ENCODE data around the gene HNRNPM. TPM values are rescaled to one million over a fixed set of nuclear protein-coding genes. Genes with fewer than 3 reads are reported as not detected.
A peak's percentile ranks its signal among the peaks of the same experiment; 100 is the strongest.
"Not testable (repeated sequence)": the region's sequence is repeated elsewhere in the genome, so short reads cannot be mapped to it uniquely, and the experiment has no call there.

Gene HNRNPM
- total RNA-seq, 1 donor from 2014 or later = 43.6 TPM

- not testable (repeated sequence) for DNase-seq (ENCODE audit: low read depth)
These were observed 19.4 kb upstream of the HNRNPM start for GRCh38 chr19:8425331-8425730.

- DNase-seq (ENCODE audit: low read depth) = no peak
These were observed 18.5 kb upstream of the HNRNPM start for GRCh38 chr19:8426283-8426682.

- DNase-seq (ENCODE audit: low read depth) = no peak
These were observed 15.7 kb upstream of the HNRNPM start for GRCh38 chr19:8429044-8429443.

- no peak for DNase-seq (ENCODE audit: low read depth)
These were observed 14.9 kb upstream of the HNRNPM start for GRCh38 chr19:8429826-8430225.

- DNase-seq (ENCODE audit: low read depth) = no peak
These were observed 14.1 kb upstream of the HNRNPM start for GRCh38 chr19:8430650-8431049.

GRCh38 chr19:8438236-8438635, 6.5 kb upstream of the HNRNPM start:
- DNase-seq (ENCODE audit: low read depth) = no peak

- DNase-seq (ENCODE audit: low read depth) = no peak
These were observed 2.8 kb upstream of the HNRNPM start for GRCh38 chr19:8441725-8442544.

GRCh38 chr19:8444140-8444676, 567 bp upstream of the HNRNPM start:
- not testable (repeated sequence) for DNase-seq (ENCODE audit: low read depth)

- DNase-seq (ENCODE audit: low read depth) = peak; percentile 28
These were observed 770 bp downstream of the HNRNPM start for GRCh38 chr19:8445488-8446001.

- no peak for DNase-seq (ENCODE audit: low read depth)
These were observed 1.4 kb downstream of the HNRNPM start for GRCh38 chr19:8446061-8446709.

- DNase-seq (ENCODE audit: low read depth) = no peak
These were observed 5.1 kb downstream of the HNRNPM start for GRCh38 chr19:8449830-8450229.

- no peak for DNase-seq (ENCODE audit: low read depth)
These were observed 6.6 kb downstream of the HNRNPM start for GRCh38 chr19:8451377-8451776.

GRCh38 chr19:8451885-8452284, 7.1 kb downstream of the HNRNPM start:
- DNase-seq (ENCODE audit: low read depth) = peak; percentile 69

GRCh38 chr19:8452446-8453123, 7.8 kb downstream of the HNRNPM start:
- no peak for DNase-seq (ENCODE audit: low read depth)

- no peak for DNase-seq (ENCODE audit: low read depth)
These were observed 8.8 kb downstream of the HNRNPM start for GRCh38 chr19:8453616-8454015.

- no peak for DNase-seq (ENCODE audit: low read depth)
These were observed 9.4 kb downstream of the HNRNPM start for GRCh38 chr19:8454218-8454617.

- no peak for DNase-seq (ENCODE audit: low read depth)
These were observed 10.2 kb downstream of the HNRNPM start for GRCh38 chr19:8455018-8455417.

- DNase-seq (ENCODE audit: low read depth) = no peak
These were observed 11.3 kb downstream of the HNRNPM start for GRCh38 chr19:8456064-8456463.

- no peak for DNase-seq (ENCODE audit: low read depth)
These were observed 12.4 kb downstream of the HNRNPM start for GRCh38 chr19:8457209-8457608.

- no peak for DNase-seq (ENCODE audit: low read depth)
These were observed 13.1 kb downstream of the HNRNPM start for GRCh38 chr19:8457827-8458226.

GRCh38 chr19:8458380-8458779, 13.6 kb downstream of the HNRNPM start:
- no peak for DNase-seq (ENCODE audit: low read depth)

- no peak for DNase-seq (ENCODE audit: low read depth)
These were observed 14.3 kb downstream of the HNRNPM start for GRCh38 chr19:8459095-8459494.

Data from myocyte (in vitro differentiated cells).